ENCODE measurements around the gene GET4.

GET4 gene

DNA sequence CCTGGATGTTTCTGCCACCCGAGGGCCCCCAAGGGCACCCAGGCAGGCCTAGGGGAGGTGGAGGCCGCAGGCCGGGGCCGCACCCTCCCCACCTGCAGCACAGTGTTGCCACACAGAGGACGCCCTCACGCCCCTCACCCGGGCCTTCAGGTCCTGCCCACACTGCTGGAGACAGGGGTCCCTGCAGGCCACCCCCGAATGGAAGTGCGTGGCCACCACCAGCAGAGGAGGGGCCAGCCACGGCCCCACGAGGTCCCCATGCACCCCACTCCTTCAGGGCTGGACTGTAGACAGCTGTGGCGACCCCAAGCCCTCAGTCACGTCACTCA, 42.7 kb downstream of the GET4 start:
- TF ChIP-seq, protein P1, sequence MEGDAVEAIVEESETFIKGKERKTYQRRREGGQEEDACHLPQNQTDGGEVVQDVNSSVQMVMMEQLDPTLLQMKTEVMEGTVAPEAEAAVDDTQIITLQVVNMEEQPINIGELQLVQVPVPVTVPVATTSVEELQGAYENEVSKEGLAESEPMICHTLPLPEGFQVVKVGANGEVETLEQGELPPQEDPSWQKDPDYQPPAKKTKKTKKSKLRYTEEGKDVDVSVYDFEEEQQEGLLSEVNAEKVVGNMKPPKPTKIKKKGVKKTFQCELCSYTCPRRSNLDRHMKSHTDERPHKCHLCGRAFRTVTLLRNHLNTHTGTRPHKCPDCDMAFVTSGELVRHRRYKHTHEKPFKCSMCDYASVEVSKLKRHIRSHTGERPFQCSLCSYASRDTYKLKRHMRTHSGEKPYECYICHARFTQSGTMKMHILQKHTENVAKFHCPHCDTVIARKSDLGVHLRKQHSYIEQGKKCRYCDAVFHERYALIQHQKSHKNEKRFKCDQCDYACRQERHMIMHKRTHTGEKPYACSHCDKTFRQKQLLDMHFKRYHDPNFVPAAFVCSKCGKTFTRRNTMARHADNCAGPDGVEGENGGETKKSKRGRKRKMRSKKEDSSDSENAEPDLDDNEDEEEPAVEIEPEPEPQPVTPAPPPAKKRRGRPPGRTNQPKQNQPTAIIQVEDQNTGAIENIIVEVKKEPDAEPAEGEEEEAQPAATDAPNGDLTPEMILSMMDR (IDR thresholded peaks at IDR 0.05; ENCODE audit: low read depth, low read length): no peak
- no peak overlapping the region for H3K4me3 ChIP-seq (ENCODE audit: low read depth, low read length)

GRCh38 chr7:919924-920341, 43.6 kb downstream of the GET4 start:
- TF ChIP-seq, protein P1 (IDR thresholded peaks at IDR 0.05; ENCODE audit: low read depth, low read length): no peak
- H3K4me3 ChIP-seq (ENCODE audit: low read depth, low read length): no peak overlapping the region

DNA sequence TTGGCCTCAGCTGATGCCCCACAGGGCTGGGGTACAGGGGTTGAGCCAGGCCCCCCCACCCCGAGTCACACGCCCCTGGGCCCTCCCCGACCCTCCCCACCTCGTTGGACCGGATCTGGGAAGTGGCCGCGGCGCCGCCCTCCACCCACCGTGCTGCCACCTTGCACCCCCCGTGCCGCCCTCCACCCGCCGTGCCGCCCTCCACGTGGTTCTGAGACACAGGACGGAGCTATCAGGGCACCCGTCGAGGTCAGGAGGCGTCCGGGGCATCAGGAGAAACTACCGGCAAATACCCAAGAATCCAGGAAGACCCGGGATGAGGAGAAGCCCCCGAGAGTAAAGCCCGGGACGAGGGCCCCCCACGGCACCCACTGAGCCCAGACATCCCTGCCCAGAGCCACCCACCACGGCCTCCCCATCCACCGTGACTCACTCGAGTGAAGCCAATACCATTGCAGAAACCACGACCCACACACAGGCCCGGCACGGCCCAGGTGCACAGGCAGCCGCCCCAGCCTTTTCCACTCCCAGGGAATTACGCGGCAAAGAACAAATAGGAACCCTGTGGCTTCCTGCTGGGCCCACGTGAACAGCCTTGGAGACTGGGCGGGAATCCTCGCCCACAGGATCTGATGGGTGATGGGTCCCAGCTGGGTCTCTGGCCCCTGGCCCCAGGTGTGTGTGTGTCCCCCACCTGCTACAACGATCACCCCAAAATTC, 44.2 kb downstream of the GET4 start:
- TF ChIP-seq, protein P1 (IDR thresholded peaks at IDR 0.05; ENCODE audit: low read depth, low read length): no peak
- H3K4me3 ChIP-seq (ENCODE audit: low read depth, low read length): no peak overlapping the region

DNA sequence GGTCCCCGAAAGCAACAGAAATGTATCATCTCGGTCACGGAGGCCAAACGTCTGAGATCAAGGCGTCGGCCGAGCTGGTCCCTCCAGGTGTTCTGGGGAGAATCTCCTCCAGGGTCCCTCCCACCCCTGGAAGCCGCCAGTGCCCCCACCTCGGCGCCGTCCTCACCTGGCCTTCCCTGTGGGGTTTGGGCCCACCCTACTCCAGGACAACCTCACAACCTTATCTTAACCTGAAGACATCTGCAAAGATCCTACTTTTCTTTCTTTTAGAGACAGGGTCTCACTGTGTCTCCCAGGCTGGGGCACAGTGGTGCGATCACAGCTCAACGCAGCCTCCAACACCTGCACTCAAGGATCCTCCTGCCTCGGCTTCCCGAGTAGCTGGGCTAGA, 44.7 kb downstream of the GET4 start:
- no peak overlapping the region for H3K4me3 ChIP-seq (ENCODE audit: low read depth, low read length)

GRCh38 chr7:921581-922333, 45.4 kb downstream of the GET4 start:
- no peak overlapping the region for H3K4me3 ChIP-seq (ENCODE audit: low read depth, low read length)
- TF ChIP-seq, protein P1 (IDR thresholded peaks at IDR 0.05; ENCODE audit: low read depth, low read length): no peak

More for the DNA sequence above, 44.7 kb downstream of the GET4 start:
- TF ChIP-seq, protein P1 (IDR thresholded peaks at IDR 0.05; ENCODE audit: low read depth, low read length): no peak

DNA sequence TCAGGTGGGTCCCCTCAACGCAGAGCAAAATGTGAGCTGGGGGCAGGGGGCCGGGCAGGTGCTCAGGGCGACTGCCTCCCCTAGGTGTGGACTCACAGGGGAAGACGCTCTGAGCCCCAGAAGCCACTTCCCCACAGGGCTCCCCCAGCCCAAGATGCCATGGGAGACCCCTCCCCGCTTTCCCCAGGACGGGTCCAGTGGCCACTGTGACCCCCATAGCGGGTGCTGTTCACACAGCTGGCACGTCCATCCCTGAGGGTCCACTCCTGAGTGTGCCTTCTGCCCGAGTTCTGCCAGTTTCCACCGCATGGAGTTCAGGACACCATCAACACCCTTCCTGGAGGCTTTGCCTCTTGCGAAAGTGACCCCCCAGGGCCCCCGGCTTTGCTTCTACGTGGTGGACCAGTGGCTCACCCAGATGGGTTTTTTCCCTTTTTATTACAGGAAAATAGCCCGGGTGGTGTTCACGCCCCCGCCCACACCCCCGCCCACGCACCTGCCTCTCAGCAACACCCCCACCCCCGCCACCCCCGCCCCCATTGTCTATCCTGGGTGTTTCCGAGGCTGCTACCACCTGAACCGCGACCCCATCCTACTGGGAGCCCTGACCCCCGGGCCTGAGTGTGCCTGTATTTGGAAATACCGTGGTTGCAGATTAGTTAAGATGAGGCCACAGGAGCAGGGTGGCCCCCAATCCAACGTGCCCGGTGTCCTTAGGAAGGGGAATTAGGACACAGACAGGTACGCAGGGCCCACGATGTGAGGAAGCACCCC, 46.2 kb downstream of the GET4 start:
- TF ChIP-seq, protein P1 (IDR thresholded peaks at IDR 0.05; ENCODE audit: low read depth, low read length): no peak
- no peak overlapping the region for H3K4me3 ChIP-seq (ENCODE audit: low read depth, low read length)

Data from WI38 (cell line).